Embryonic facial prominence (tissue), 1 donor: ENCODE data around the gene PDRG1.

Experiments used
- DNase-seq: peaks from one replicate; pipeline ENCODE4 v3.0.0-alpha.2; 2016; ENCODE audit errors: extremely low spot score

Gene PDRG1

DNA sequence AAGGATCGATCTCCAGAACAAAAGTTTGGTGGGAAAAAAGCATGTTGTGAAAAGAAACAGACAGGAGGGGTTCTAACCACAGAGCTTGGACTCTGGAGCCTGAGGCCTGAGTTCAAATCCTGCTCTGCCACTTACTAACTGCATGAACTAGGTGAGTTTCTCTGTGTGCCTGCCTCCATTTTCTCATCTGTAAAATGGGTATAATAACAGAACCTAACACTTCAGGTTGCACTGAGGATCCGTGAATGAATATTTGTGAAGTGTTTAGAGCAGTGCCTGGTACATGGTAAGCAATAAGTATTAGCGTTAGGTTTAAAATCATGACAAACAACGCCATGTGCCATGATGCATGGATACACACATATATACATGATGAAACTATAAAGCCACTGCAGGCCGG, 44.8 kb downstream of the PDRG1 start:
- DNase-seq = no peak

DNA sequence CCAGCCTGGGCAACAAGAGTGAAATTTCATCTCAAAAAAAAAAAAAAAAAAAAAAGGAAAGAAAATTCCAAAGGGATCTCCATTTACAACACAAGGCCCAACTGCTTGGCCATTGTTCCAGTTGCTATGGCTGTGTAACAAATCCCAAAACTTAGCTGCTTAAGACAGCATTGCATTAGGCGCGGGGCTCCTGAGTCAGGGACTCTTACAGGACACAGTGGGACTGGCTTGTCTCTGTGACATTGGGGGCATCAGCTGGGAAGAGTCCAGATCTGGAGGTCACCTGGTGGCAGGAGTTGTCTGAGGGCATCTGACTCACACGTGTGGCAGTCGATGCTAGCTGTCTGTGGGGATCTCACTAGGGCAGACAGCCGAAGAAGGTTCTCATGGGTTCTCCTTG, 45.8 kb downstream of the PDRG1 start:
- DNase-seq = no peak

DNA sequence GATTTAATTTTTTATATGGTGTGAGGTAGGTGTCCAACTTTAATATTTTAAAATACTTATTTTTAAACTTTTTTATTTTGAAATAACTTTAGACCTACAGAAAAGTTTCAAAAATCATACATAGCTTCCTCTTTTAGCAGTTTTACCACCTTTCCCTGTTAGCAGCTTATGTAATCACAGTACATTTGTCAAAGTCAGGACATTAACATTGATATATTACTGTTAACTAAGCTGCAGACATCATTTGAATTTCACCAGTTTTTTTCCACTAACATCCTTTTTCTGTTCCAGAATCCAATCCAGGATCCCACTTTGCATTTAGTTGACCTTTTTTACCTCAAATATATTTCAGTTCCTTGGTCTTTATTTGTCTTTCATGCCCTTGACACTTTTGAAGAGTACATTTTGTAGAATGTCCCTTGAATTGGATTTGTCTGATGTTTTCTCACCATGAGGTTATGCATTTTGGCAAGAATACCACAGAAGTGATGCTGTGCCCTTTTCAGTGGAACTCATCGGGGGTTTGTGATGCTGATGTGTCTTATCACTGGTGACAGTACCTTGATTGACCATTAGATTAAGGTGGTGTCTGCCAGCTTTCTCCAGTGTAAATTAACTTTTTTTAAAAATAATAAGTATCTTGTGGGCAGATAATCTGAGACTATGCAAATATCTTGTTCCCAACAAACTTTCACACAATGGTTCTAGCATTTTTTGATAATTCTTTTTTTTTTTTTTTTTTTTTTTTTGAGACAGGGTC, 48.0 kb downstream of the PDRG1 start:
- no peak for DNase-seq

DNA sequence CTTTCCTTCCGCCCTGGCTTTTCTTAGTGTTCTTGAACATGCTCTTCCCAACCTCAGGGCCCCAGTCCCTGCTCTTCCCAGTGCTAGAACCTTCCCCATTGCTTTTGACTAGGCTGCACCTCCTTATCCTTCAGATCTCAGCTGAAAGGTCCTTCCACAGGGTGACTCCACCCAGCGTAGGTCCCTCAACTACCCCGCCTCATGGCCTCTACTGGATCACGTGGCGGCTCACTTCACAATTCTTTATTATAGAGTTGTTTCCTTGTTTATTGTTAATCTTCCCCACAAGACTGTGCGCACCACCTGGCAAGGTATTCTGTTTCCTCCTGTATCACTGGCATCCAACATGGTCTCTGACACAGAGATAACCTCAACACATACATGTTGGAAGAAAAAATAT, 50.2 kb downstream of the PDRG1 start:
- no peak for DNase-seq

DNA sequence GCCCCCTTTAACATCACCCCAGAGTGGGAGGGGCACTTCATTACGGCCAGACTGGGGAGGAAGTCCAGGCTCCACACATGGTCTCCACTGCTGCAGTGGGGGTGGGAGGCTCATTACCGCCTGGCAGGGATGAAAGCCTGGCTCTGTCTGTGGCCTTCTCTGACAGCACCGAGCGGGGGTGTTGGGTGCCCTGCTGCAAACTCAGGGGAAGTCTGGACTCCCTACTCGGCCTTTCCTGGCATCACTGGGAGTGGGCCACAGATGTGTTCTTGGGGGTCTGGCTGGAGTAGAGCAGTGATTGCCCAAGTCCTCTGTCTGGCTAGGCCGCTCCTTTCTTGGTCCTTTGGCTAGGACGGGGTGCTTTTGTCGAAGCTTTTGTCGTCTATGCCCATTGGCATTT, 54.3 kb downstream of the PDRG1 start:
- DNase-seq = no peak

DNA sequence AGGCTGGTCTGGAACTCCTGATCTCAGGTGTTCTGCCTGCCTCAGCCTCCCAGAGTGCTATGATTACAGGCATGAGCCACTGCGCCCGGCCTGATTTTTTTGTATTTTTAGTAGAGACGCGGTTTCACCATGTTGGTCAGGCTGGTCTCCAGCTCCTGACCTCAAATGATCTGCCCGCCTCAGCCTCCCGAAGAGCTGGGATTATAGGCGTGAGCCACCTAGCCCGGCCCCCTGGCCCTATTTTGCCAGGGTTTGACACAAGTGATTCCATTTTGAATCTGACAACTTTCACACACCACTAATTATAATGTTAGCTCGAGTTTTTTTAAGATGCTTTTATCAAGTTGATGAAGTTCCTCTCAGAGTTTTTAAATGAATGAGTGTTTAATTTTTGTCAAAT, 55.8 kb downstream of the PDRG1 start:
- DNase-seq = no peak

DNA sequence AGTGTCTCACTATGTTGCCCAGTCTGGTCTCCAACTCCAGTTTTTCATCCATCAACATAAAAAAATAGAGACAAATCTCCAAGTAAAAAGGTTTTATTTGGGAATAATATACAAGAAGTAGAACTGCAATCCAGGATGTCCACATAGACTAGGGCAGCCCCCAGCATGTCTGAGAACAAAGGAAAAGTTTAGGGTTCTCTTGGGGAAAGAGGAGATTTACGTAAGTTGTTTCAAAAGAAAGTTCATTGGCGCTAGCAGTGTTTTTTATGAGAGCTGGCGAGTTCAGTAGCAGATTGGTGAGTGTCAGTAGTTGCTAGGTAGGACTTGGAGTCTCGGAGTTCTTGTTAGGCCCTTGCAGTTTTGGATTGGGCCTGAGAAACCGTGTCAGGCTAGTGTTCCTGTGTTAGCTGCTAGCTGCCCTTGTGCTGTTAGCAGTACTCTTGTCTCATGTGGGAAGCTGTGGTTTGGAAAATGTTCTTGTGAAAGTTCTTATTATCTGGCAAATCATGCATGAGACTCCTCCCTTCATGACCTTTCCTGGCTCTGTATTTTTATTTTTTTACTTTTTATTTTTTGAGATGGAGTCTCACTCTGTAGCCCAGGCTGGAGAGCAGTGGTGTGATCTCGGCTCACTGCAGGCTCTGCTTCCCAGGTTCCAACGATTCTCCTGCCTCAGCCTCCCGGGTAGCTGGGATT, 56.7 kb downstream of the PDRG1 start:
- no peak for DNase-seq
